M059J (cell line): Measurements from ENCODE around the gene NFYA. TPM values are rescaled to one million over a fixed set of nuclear protein-coding genes. Genes with fewer than 3 reads are reported as not detected.

Source experiments
- DNase-seq: peaks from one replicate; pipeline ENCODE4 v3.0.0-alpha.2; 2012; ENCODE audit warnings: low read depth
- total RNA-seq: library from RNA; depleted of rRNA; stranded (reverse); fragments of >200 nt; shearing (Covaris generic); gene quantifications from 2 replicates; pipeline ENCODE4 v1.2.3, GENCODE V29; 2014

NFYA gene
- total RNA-seq, 1 experiment from 2014 or later = 19.2 TPM

DNA sequence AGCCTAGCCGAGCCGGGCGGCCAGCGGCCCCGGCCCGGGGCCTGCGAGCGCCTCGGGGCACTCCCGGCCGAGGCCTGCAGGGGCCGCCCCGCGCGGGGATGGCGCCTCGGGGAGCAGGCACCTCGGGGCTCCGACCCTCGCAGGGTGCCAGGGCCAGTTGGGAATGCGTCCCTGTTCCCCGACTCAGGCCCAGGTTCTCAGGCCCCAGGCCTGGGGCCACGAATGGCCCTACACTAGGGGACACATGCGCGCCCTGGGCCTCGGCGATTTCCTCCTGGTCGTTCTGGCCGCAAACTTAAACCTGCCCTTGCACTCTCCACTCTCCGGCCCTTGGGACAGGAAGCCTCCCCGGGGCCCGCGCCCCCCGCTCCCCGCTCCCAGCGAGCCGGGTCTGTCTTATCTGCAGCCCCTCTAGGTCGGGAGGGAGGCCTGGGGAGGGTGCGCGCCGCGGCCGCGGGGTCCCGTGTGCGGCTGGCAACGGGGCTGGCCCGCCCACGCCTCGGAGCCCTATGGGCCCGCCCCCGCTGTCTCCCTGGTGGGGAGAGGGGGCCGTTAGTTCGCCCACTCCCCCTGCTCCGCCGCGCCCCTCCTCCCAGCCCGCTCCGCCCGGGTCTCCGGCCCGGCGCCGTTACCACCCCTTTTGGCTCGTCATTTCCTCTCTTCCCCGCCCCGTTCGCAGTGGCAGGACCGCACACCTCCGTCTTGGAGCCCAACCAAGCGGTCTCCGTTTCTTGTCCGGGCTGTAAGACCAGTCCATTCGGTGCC, 611 bp downstream of the NFYA start:
- peak; percentile 86 for DNase-seq

- DNase-seq = peak; percentile 20
Observed at GRCh38 chr6:41073968-41074691, 1.4 kb downstream of the NFYA start.

GRCh38 chr6:41074692-41075436, 2.1 kb downstream of the NFYA start:
- DNase-seq = no peak

DNA sequence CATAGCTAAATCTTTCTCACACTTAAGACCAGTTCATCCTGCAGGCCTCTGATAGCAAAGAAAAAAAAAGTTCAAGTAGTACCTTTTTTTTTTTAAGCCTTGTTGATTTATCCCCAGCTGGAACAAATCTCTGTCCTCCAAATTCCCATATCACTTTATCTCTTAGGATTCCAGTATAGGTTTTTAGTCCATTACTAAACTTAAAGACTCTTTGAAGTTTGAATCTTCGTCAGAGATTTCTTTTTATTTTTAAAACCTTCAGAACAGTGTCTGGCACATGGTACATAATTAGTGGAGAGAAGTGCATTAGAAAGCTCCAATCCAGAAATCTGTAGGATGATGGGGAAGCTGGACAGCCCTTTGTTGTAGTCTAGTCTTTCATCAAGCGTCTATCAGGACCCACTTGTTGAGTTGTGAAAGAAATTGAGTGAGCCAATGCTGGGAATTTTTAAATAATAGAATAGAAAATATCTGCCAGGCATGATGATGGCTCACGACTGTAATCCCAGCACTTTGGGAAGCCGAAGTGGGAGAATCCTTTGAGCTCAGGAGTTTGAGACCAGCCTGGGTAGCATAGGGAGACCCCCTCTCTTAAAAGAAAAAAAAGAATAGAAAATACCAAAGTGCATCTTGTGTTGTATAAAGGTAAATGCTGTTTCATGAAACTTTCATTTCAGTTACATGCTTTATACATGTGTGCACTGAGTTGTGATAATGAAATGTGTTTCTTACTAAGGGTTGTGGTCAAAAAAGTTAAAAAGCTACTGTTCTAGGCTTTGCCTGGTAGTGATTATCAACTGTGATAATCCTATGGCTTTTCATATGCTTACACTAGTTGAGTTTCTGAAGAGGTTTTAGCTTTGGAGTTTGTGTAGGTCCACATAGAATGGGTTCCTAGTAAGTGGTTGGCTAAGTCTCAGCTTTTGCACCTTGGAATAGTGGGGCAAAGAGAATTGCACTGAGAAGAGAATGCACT, 3.2 kb downstream of the NFYA start:
- no peak for DNase-seq

DNA sequence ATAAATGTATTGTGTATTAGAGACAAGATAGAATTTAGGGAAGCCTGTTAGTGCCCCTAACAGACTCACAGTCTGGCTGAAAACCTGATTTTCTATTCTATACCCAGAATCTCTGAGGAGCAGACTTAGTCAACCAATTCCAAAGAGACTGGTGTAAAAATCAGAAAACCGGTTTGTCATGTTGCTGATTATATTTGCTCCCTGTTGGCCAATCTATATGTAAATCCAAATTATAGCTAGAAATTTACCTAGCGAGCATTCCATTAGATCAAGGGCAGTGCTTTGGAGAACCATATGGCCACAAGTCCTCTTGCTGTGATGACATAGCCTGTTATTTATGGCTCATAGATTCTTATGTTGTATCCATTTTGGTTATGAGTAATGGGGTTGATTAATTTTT, 4.8 kb downstream of the NFYA start:
- no peak for DNase-seq

DNA sequence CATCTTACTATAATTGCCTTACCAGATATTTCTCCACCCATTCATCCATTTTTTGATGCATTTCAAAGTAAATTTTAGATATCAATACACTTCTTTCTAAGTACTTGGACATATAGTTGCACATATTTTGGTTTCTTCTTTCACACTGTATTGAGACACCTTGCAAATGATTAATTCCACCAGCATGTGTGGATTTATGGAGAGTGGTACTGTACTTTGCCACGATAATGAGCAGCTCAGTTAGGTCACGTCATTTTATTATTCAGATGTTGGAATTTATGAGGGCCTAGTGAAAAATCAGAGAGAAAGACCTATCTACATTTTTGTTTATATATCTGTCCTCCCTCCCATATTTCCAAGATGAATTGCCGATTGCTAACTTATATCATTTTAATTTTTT, 5.3 kb downstream of the NFYA start:
- DNase-seq = no peak

- DNase-seq = no peak
Observed at GRCh38 chr6:41079080-41079479, 6.3 kb downstream of the NFYA start.

GRCh38 chr6:41080621-41081020, 7.8 kb downstream of the NFYA start:
- no peak for DNase-seq

GRCh38 chr6:41083072-41083471, 10.3 kb downstream of the NFYA start:
- no peak for DNase-seq

DNA sequence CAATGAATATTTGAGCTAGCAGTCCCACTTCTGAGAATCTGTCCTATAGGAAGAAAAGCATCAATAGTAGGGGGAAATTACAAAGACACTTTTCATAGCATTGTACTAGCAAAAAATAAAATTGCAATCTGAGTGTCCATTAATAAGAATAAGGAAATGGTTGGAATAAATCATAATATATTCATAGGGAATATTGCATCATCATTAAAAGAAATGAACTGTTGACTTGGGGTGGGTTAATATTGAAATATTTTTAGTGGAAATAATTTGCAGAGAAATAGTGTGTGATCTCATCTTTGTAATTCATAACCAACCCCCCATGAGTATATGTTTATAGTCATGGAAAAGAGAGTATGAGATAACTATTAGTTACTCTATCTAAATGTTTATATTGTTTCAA, 12.4 kb downstream of the NFYA start:
- DNase-seq = no peak

DNA sequence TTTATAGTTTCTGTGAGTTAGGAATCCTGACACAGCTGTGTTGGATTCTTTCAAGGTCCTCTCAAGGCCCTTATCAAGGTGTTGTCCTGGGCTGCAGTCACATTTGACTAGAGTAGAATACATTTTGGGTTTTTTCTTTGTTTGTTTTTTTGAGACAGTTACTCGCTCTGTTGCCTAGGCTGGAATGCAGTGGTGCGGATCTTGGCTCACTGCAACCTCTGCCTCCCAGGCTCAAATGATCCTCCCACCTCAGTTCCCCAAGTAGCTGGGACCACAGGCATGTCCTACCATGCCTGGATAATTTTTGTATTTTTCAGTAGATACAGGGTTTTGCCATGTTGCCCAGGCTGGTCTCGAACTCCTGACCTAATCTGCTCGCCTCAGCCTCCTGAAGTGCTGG, 15.7 kb downstream of the NFYA start:
- DNase-seq = no peak

GRCh38 chr6:41090841-41091761, 18.3 kb downstream of the NFYA start:
- DNase-seq = no peak

DNA sequence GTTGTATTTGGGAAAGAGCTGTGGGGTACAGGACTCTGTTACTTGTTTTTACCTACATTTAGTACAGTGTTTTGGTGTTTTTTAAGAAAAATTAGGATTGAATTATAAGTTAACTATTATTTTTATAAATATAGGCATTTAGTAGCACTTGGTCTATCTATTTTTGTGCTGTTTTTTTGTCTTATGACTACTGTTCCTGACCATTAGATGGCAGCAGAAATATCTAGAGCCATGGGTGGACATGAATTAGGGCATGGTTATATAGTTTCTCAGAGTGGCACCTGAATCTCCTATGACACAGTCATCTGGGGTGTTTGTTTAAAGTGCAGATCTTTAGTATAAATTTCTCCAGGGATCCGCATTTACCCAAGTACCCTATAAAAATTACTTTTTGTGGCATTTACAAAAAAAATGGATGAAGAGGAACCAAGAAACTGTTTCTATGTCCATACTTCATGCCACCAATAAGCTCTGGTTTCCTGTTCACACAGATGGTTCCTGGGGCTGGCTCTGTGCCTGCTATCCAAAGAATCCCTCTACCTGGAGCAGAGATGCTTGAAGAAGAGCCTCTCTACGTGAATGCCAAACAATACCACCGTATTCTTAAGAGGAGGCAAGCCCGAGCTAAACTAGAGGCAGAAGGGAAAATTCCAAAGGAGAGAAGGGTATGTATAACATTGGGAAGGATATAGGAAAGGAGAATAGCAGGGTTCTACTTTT, 19.8 kb downstream of the NFYA start:
- DNase-seq = peak; percentile 23

DNA sequence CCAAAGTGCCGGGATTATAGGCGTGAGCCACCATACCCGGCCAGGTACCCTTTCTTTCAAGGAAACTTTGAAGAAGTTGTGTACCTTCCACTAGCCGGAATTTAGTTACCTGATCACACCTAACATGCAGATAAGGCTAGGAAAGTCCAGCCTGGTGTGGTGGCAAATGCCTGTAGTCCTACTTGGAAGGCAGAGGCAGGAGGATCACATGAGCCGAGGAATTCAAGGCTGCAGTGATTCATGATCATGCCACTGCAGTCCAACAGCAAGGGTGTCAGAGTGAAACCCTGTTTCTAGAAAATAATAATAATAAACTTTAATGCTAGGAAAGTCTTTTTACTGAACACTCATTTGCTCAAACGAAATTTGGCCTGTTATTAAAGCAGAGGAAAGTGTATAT, 21.0 kb downstream of the NFYA start:
- no peak for DNase-seq

- peak; percentile 2 for DNase-seq
Observed at GRCh38 chr6:41097467-41098090, 24.8 kb downstream of the NFYA start.

DNA sequence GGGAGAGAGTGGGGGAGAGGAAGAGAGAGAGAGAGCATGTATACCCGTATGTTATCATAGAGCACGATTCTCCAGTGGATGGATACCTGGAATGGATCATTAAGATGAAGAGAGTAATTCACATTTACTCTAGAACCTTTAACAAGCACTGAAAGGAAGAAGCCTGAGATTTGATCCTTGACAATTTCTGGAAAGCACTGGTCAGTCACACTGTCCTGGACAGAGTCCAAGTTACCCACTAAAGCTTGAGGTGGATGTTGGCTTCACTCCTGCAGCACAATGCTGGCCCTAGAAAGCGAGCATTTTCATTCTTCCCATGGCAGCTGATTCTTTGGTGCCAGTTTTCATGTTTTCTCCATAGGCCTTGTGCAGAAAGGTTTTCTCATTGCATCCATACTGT, 25.6 kb downstream of the NFYA start:
- DNase-seq = peak; percentile 5

GRCh38 chr6:41100871-41101287, 28.1 kb downstream of the NFYA start:
- no peak for DNase-seq

DNA sequence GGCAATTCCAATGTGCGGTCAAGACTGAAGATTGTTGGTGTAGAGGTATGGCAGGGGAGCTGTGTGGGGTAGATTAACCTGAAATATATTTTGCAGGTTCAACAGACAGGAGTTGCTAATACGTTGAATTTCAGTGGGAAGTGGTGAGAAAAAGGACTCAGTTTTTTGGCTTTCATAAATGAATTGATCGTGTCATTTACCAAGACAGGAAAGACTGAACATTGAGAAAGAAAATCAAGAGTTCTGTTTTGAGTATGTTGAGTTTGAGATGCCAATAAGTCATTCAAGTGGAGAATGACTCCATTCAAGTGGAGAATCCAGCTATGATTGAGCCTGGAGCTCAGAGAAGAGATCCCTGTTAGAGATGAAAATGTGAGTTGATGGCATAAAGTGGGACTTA, 31.1 kb downstream of the NFYA start:
- no peak for DNase-seq

DNA sequence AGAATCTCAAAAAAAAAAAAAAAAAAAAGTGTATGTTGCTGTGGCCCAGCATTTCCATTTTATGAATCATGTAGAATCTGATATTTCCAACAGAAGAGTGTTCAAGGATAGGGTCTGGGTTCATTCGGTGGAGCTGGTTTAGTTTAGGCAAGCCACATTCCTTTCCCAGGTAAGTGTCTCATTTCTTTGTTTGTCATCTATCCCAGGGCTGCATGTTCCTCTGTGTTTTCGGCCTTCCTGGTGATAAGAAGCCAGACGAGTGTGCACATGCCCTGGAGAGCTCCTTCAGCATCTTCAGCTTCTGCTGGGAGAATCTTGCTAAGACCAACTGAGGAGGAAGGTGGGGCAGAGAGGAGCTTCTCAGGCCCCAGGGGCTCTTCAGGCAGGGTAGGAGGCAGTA, 38.2 kb downstream of the NFYA start:
- DNase-seq = no peak
